Measurements from ENCODE around the gene ANKRD33. TPM values are rescaled to one million over a fixed set of nuclear protein-coding genes. Genes with fewer than 3 reads are reported as not detected.
A peak's percentile ranks its signal among the peaks of the same experiment; 100 is the strongest.

ANKRD33 gene
- total RNA-seq, 1 experiment from 2014 or later: not detected

DNA sequence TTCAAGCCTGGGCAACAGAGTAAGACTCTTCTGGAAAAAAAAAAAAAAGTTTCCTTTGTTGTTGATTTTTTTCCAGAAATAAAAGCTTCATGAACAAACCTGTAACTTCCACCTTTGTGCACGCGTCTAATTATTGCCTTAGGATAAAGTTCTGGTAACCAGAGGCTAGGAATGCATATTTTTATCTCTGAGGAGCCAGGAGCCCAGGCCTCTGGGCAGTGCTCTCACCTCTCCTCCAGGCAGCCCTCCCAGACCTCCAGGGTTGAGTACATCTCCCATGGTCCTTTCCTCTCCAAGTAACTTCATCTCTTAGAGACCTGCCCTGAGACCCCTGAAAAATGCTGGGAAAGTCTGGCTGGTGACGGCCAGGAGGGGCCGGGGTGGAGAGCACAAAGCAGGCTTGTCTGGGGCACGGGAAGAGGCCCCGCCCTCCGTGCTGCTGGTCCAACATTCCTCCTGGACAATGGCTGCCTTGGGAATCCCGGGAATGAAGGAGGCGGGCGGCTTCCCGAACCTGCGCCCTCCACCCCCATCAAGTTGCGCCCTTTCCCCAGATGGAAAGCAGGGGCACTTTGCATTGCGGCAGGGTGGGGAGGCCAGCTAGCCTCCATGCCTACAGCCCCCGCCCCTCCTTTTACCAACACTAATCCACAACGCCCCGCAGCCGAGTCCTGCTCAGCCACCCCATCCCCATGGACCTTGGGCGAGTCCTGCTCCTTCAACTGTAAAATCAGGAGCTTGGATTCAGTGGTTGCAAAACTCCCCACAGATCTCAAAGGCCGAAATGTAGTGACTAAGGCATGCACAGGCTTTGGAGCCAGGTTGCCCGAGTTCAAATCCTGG, 32.1 kb upstream of the ANKRD33 start:
- CTCF ChIA-PET: no interaction called here
- no peaks in the 10 kb centered on the region for H3K9me3 Mint-ChIP-seq (ENCODE audit: low read depth, unreplicated experiment)
- TF ChIP-seq, protein P1, sequence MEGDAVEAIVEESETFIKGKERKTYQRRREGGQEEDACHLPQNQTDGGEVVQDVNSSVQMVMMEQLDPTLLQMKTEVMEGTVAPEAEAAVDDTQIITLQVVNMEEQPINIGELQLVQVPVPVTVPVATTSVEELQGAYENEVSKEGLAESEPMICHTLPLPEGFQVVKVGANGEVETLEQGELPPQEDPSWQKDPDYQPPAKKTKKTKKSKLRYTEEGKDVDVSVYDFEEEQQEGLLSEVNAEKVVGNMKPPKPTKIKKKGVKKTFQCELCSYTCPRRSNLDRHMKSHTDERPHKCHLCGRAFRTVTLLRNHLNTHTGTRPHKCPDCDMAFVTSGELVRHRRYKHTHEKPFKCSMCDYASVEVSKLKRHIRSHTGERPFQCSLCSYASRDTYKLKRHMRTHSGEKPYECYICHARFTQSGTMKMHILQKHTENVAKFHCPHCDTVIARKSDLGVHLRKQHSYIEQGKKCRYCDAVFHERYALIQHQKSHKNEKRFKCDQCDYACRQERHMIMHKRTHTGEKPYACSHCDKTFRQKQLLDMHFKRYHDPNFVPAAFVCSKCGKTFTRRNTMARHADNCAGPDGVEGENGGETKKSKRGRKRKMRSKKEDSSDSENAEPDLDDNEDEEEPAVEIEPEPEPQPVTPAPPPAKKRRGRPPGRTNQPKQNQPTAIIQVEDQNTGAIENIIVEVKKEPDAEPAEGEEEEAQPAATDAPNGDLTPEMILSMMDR (IDR thresholded peaks at IDR 0.05; ENCODE audit: unreplicated experiment): no peak
- H3K4me1 Mint-ChIP-seq (ENCODE audit: low read depth, unreplicated experiment): no peaks in the 10 kb centered on the region
- H3K27me3 Mint-ChIP-seq (ENCODE audit: unreplicated experiment): peaks cover 61% of the 10 kb centered on the region
- H3K36me3 Mint-ChIP-seq (ENCODE audit: insufficient read depth, unreplicated experiment): no peaks in the 10 kb centered on the region
- H3K27ac Mint-ChIP-seq (ENCODE audit: unreplicated experiment): no peak overlapping the region
- no TSS peak for BruUV-seq (replicated peaks)
- peak overlapping the region; percentile 30 for H3K4me3 Mint-ChIP-seq (ENCODE audit: low read depth, unreplicated experiment)
- intact Hi-C loops (cut with micrococcal nuclease; ENCODE audit: unreplicated experiment): no loop called here
- DNase-seq: no peak

DNA sequence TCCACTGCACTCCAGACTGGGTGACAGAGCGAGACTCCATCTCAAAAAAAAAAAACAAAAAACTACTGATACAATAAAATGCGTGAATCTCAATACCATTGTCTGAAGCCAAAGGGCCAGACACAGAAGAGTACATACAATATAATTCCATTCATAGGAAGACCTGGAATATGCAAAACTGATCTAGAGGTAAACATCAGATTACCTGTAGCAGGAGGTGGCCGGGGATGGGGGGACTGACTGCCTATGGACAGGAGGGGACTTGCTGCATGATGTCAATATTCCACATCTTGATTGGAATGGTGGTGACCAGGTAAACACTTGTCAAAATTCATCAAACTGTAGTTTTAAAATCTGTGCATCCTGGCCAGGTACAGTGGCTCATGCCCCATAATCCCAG, 26.9 kb upstream of the ANKRD33 start:
- intact Hi-C loops (cut with micrococcal nuclease; ENCODE audit: unreplicated experiment): no loop called here
- CTCF ChIA-PET: no interaction called here
- TF ChIP-seq, protein P1 (IDR thresholded peaks at IDR 0.05; ENCODE audit: unreplicated experiment): no peak
- Mint-ChIP-seq H3K27ac (ENCODE audit: unreplicated experiment) (no peak overlapping the region), H3K9me3 (ENCODE audit: low read depth, unreplicated experiment) (no peaks in the 10 kb centered on the region), H3K4me1 (ENCODE audit: low read depth, unreplicated experiment) (no peaks in the 10 kb centered on the region), H3K27me3 (ENCODE audit: unreplicated experiment) (peaks cover 44% of the 10 kb centered on the region), H3K36me3 (ENCODE audit: insufficient read depth, unreplicated experiment) (no peaks in the 10 kb centered on the region), H3K4me3 (ENCODE audit: low read depth, unreplicated experiment) (no peak overlapping the region)
- no peak for DNase-seq
- BruUV-seq (replicated peaks): no TSS peak

- no peak overlapping the region for H3K4me3 Mint-ChIP-seq (ENCODE audit: low read depth, unreplicated experiment)
- H3K9me3 Mint-ChIP-seq (ENCODE audit: low read depth, unreplicated experiment): no peaks in the 10 kb centered on the region
- no peak for DNase-seq
- CTCF ChIA-PET: no interaction called here
- intact Hi-C loops (cut with micrococcal nuclease; ENCODE audit: unreplicated experiment): no loop called here
- H3K4me1 Mint-ChIP-seq (ENCODE audit: low read depth, unreplicated experiment): no peaks in the 10 kb centered on the region
- H3K36me3 Mint-ChIP-seq (ENCODE audit: insufficient read depth, unreplicated experiment): no peaks in the 10 kb centered on the region
- peaks cover 32% of the 10 kb centered on the region for H3K27me3 Mint-ChIP-seq (ENCODE audit: unreplicated experiment)
- BruUV-seq (replicated peaks): no TSS peak
- TF ChIP-seq, protein P1 (IDR thresholded peaks at IDR 0.05; ENCODE audit: unreplicated experiment): no peak
- no peak overlapping the region for H3K27ac Mint-ChIP-seq (ENCODE audit: unreplicated experiment)
Observed at GRCh38 chr12:51862947-51863346, 25.0 kb upstream of the ANKRD33 start.

DNA sequence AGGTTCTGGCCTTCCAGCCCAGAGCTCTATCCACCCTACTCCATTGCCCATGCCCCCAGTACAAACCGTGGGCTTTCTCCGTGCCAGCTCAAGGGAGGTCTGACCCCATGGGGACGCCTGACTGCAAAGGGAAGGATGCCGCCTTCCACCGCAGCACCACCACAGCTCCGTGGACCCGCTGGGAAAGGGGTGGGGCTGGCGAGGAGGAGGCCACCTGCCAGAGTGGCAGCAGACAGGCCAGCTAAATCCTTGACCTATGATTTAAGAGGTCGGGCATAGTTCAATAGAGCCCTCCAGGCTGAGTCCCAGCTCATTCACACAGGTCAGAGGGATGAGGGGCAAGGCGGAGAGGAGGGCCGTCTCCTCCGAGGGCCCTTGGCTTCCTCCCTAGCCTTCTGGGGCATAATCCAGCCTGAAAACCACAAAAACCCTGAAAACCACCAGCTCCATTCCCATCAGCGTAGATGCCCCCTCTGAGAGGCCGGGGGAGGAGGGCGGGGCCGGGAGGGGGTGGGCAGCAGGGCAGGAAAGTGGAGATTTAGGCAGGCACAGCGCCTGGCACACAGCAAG, 24.5 kb upstream of the ANKRD33 start:
- Mint-ChIP-seq H3K4me3 (ENCODE audit: low read depth, unreplicated experiment) (no peak overlapping the region), H3K27ac (ENCODE audit: unreplicated experiment) (no peak overlapping the region), H3K4me1 (ENCODE audit: low read depth, unreplicated experiment) (no peaks in the 10 kb centered on the region), H3K36me3 (ENCODE audit: insufficient read depth, unreplicated experiment) (no peaks in the 10 kb centered on the region), H3K9me3 (ENCODE audit: low read depth, unreplicated experiment) (no peaks in the 10 kb centered on the region), H3K27me3 (ENCODE audit: unreplicated experiment) (peaks cover 37% of the 10 kb centered on the region)
- TF ChIP-seq, protein P1 (IDR thresholded peaks at IDR 0.05; ENCODE audit: unreplicated experiment): no peak
- BruUV-seq (replicated peaks): no TSS peak
- CTCF ChIA-PET: no interaction called here
- no peak for DNase-seq
- intact Hi-C loops (cut with micrococcal nuclease; ENCODE audit: unreplicated experiment): no loop called here
